Cardiac fibroblast (primary cell): ENCODE measurements around the gene ZPLD1.

Experiments used
- DNase-seq, 2 donors: peaks; one replicate each; pipeline versions ENCODE4 v3.0.0 to v3.0.0-alpha.2; 2010; ENCODE audit warnings: low read depth in 2 of 2
- H3K4me3 ChIP-seq, 2 donors: replicated peaks in 1 of 2; 1 replicate in 1 of 2; 2 replicates in 1 of 2; pipeline ENCODE4 v1.5.1; 2011; ENCODE audit warnings: low read depth in 2 of 2, low read length in 2 of 2, mild to moderate bottlenecking in 2 of 2, moderate library complexity in 1 of 2
- TF ChIP-seq, protein P1 (sequence below): IDR thresholded peaks from one replicate; pipeline ENCODE4 v1.5.1; 2011; ENCODE audit warnings: low read depth, mild to moderate bottlenecking, low read length, inconsistent platforms

ZPLD1 gene

DNA sequence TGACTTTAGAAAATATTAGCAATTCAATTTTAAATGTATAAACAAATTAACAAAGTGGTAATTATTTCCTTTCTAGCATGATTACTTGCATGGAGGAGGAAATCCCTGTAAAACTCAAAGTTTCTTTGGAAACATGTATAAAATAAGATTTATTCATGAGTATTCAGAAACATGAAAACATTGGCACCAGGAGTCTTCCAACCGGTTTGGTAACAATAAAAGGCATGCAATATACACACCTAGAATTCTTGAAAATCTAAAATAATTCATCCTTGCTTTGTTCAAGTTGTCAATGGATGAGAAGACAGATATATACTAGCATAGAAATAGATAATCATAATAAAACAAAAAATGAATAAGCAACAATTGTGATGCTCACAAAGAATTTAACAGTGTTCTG, 76.4 kb downstream of the ZPLD1 start:
- DNase-seq, result no peak
- TF ChIP-seq, protein P1, sequence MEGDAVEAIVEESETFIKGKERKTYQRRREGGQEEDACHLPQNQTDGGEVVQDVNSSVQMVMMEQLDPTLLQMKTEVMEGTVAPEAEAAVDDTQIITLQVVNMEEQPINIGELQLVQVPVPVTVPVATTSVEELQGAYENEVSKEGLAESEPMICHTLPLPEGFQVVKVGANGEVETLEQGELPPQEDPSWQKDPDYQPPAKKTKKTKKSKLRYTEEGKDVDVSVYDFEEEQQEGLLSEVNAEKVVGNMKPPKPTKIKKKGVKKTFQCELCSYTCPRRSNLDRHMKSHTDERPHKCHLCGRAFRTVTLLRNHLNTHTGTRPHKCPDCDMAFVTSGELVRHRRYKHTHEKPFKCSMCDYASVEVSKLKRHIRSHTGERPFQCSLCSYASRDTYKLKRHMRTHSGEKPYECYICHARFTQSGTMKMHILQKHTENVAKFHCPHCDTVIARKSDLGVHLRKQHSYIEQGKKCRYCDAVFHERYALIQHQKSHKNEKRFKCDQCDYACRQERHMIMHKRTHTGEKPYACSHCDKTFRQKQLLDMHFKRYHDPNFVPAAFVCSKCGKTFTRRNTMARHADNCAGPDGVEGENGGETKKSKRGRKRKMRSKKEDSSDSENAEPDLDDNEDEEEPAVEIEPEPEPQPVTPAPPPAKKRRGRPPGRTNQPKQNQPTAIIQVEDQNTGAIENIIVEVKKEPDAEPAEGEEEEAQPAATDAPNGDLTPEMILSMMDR, result no peak
- H3K4me3 ChIP-seq, result no peak overlapping the region

DNA sequence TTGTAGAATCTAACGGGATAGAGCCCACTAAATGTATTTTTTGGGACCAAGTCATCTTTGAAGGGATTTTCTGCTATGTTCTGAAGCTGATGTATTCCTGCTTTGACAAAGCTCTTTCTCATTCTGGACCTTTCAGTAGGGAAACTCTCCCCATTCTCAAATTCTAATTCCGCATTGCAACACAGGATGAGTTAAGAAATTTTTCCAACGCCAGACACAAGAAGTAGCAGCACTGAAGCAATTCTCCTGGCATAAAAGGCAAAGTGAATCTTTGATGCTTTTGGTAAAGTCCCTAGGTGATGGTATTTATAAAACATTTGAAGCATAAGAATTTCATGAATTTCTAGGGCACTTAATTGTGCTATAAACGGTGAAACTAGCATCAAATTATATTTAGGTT, 76.8 kb downstream of the ZPLD1 start:
- TF ChIP-seq, protein P1, result no peak
- no peak for DNase-seq
- H3K4me3 ChIP-seq, result no peak overlapping the region

DNA sequence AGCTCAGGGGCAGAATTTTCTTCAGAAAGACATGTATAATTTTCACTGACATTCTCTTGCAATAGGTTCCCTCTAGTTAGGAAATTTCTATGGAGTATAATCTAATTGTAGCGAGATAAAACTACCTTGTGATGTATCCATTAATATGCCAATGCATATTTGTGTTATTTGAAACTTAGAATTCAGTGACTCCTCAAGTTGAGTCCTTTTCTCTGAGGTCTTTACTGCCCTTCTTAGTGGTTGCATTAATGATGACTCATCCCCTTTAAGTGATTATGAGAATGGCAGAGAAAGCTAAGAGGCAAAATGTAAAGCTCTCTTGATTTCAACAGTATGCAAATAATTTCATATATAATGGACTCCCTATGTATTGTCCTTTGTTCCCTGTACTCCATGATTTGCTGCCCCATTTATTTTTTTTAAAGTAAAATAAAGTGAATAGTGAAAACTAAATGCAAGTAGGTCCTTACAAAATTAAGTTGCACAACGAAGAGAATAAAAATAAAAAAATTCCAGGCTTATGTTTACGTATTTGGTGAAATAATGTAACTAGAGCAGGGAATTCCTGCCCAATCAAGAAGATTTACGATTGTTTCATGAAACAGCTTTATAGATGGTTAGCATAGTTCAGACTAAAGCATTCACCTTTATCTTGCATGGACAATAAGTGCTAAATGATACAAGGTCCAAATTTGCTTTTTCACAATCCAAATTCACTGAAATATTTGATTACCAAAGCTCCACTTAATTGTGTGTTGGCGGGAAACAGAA, 78.1 kb downstream of the ZPLD1 start:
- DNase-seq, result no peak
- H3K4me3 ChIP-seq, result no peak overlapping the region
- TF ChIP-seq, protein P1, result no peak

DNA sequence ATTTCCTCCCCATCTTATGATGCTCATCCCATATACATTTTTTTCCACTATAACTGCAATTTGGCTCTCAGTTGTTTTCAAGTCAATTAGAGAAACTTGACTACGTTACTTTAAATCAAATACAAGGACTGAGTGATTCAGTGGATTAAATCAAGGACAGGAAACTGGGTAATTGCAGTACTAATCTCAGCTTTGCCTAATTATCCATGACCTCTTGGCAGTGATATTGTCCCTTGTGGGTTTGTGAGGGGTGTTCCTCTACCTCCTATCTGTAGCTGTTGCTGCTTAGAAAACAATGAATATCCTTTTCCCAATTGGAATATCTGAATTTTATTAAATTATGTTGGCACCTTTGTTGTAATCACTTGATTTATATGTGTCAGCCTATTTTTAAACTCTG, 79.4 kb downstream of the ZPLD1 start:
- TF ChIP-seq, protein P1, result no peak
- H3K4me3 ChIP-seq, result no peak overlapping the region
- no peak for DNase-seq

DNA sequence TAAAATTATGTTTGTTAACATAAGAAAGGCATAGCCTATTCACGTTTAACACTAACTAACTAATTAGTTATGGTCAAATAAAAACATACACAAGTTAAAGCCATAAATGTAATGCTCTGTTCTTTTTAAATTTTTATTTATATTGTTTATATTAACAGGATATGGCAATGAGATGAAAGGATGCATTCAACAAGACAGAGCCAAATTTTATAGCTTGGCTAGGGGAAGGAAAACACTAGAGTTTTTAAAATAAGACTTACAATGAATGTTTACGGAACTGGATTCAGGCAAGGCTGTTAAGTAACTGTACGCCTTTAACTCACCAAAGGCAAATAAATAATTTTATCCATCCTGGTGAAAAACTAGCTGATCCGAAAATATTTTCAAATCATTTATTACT, 86.4 kb downstream of the ZPLD1 start:
- TF ChIP-seq, protein P1, result no peak
- no peak overlapping the region for H3K4me3 ChIP-seq
- DNase-seq, result no peak

DNA sequence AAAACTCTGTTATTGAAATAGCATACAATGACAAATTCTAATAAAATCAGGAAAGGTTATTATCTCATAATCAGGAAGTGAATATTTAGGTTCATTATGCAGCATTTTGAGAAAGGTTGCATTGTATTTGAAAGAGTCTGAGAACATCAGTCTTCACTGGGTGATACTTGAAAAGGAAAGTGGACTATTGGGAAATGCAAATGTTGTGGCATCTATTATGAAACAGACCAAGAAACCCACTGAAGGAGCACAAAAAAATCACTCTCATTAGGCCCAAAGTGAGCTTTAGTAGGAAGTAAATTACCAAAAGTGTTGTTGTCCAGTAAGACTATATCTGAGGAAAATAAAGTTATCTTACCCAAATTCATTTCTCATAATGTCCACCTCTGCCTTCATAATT, 90.8 kb downstream of the ZPLD1 start:
- no peak for DNase-seq
- no peak overlapping the region for H3K4me3 ChIP-seq
- TF ChIP-seq, protein P1, result no peak

DNA sequence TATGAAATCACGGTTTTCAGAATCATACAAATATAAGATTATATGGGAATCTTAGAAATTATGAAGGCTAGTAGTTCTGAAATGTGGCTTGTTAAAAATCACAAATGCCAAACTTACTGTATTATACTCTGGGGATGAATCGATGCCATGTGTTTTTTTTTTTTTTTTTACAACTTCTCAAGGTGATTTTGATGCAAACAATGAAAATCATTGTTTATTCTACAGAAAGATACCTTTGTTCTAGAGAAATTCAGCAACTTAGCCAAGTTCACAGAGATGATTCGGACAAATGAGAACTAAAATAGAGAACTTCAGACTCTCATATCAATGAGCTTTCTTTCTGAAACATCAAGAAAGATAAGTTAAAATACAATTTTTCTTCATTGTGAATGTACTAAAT, 92.0 kb downstream of the ZPLD1 start:
- no peak overlapping the region for H3K4me3 ChIP-seq
- TF ChIP-seq, protein P1, result no peak
- no peak for DNase-seq
